GM21390 (cell line): ENCODE measurements around the gene SHOC2.

Experiments
- ATAC-seq: cut with Tn5 transposase; IDR thresholded peaks from one replicate; pipeline ENCODE4 v1.9.1; 2021; ENCODE audit not compliant: unreplicated experiment

Gene SHOC2

GRCh38 chr10:111039522-111039921 lies 120.1 kb downstream of the SHOC2 start:
- ATAC-seq: no peak

- no peak for ATAC-seq
Observed at GRCh38 chr10:111057006-111057405, 137.6 kb downstream of the SHOC2 start.
